Measurements from ENCODE around the gene COL4A2. TPM values are rescaled to one million over a fixed set of nuclear protein-coding genes. Genes with fewer than 3 reads are reported as not detected.

The COL4A2 gene
- total RNA-seq, 1 donor from 2014 or later: not detected

DNA sequence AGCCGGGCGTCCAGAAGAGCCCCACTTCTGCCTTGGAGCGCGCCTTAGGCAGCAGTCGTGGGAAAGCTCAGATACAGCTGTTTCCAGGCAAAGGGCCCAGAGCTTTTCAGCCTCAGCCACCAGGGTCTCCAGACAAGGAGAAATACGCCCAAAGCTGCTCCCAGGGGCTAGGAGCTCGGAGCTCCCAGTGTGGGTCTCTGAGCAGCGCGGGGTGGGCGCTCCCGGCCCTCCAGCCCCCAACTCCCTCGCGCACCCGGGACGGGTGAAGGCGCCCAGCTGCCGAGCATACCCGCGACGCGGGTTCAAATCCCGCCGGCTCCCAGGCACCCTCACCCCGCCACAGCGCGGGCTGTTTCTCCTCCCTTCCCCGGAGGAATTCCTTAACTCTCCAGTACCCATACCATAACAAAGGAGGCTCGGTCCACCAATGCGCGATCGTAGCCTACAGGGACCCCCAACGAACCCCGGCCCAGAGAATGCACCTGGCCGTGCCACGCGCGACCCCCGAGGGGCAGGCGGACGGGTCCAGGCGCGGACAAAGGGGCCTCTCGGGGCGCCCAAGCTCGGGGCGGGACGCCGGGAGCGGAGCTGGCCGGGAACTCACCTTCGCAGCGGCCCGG is 634 bp upstream of the COL4A2 start:
- no peak overlapping the region for H3K27ac Mint-ChIP-seq
- no peaks in the 10 kb centered on the region for H3K36me3 Mint-ChIP-seq (ENCODE audit: low read depth)
- ChIA-PET POLR2A (no interaction called here), CTCF (no interaction called here)
- DNase-seq: no peak
- peaks cover 3% of the 10 kb centered on the region for H3K4me1 Mint-ChIP-seq
- no peak overlapping the region for H3K4me3 Mint-ChIP-seq
- no peaks in the 10 kb centered on the region for H3K9me3 Mint-ChIP-seq
- intact Hi-C loops (cut with micrococcal nuclease): no loop called here
- peaks cover 60% of the 10 kb centered on the region for H3K27me3 Mint-ChIP-seq
- no peak for TF ChIP-seq CTCF (IDR thresholded peaks at IDR 0.05)
- ATAC-seq (ENCODE audit: low read depth): no peak

GRCh38 chr13:110307767-110308655 is 927 bp downstream of the COL4A2 start:
- no peaks in the 10 kb centered on the region for H3K36me3 Mint-ChIP-seq (ENCODE audit: low read depth)
- CTCF ChIA-PET: no interaction called here
- intact Hi-C loops (cut with micrococcal nuclease): no loop called here
- no peak for DNase-seq
- peaks cover 3% of the 10 kb centered on the region for H3K4me1 Mint-ChIP-seq
- POLR2A ChIA-PET: no interaction called here
- no peak overlapping the region for H3K4me3 Mint-ChIP-seq
- peaks cover 64% of the 10 kb centered on the region for H3K27me3 Mint-ChIP-seq
- H3K27ac Mint-ChIP-seq: no peak overlapping the region
- no peak for ATAC-seq (ENCODE audit: low read depth)
- H3K9me3 Mint-ChIP-seq: no peaks in the 10 kb centered on the region
- no peak for TF ChIP-seq CTCF (IDR thresholded peaks at IDR 0.05)

DNA sequence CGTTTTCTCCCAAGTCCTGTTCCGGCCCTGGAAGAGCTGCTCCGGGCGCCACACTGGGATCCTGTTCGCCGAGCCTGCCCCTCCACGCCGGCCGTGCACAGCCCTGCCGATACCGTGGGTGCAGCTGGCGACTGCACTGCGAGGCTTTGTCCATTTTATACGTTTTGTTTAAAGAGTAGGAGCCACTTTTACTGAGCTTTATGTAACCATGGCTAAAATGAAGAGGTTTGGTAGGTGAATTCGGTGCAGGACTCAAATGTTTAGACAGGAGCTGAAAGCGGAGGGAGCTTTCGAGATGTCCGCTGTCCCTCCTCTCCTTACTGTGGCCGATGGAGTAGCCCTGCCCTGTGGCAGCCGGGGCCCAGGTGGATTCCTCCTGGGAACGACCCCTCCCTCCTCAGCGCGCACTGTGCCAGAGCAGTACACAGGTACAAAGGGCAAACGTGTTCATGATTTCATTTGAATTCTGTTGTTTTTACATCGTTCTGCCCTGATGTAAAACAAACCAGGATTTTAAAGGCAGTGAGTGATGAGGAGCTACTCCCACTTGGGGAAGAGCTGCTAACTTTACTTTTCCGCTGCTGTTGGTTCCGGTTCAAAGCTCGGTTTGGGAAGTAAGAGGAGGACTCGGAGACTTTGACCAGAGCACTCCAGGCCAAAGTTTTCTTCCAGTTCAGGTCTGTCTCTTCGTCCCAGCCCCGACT is 1.7 kb downstream of the COL4A2 start:
- TF ChIP-seq CTCF (IDR thresholded peaks at IDR 0.05): no peak
- POLR2A ChIA-PET: no interaction called here
- Mint-ChIP-seq H3K27ac (no peak overlapping the region), H3K36me3 (ENCODE audit: low read depth) (no peaks in the 10 kb centered on the region), H3K27me3 (peaks cover 61% of the 10 kb centered on the region), H3K4me1 (peaks cover 3% of the 10 kb centered on the region), H3K9me3 (no peaks in the 10 kb centered on the region), H3K4me3 (no peak overlapping the region)
- CTCF ChIA-PET: no interaction called here
- no peak for ATAC-seq (ENCODE audit: low read depth)
- DNase-seq: no peak
- intact Hi-C loops (cut with micrococcal nuclease): no loop called here

DNA sequence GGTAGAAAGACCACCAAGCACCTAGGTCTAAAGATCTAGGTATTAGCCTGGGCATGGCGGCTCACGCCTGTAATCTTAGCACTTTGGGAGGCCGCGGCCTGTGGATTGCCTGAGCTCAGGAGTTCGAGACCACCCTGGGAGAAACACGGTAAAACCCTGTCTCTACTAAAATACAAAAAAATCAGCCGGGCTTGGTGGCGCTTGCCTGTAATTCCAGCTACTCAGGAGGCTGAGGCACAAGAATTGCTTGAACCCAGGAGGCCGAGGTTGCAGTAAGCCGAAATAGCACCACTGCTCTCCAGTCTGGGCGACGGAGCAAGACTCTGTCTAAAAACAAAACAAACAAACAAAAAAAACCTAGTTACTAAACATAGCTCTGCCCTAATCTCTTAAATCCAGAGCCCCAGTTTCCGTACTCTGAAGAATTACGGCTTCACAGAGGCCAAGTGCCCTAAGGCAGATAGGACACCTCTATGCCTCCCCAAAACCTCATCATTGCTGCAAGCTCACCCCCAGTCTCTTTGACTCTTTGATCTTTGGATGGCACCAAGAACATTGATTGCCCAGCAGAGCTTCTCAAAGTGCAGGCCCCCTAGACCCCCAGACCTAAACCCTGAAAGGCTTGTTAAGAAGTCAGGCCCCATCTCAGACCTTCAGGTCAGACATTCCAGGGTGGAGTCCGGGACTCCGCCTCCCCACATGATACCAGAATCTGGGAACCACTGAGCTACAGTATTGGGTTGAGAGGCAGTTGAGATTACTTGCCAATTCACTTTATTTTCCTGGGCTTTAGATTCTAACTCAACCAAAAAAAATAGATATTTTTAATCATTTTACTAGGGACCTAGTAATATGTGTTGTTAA is 2.8 kb downstream of the COL4A2 start:
- no peak for ATAC-seq (ENCODE audit: low read depth)
- Mint-ChIP-seq H3K4me3 (no peak overlapping the region), H3K36me3 (ENCODE audit: low read depth) (no peaks in the 10 kb centered on the region), H3K9me3 (no peaks in the 10 kb centered on the region), H3K4me1 (peaks cover 3% of the 10 kb centered on the region), H3K27me3 (peaks cover 56% of the 10 kb centered on the region), H3K27ac (no peak overlapping the region)
- TF ChIP-seq CTCF (IDR thresholded peaks at IDR 0.05): no peak
- intact Hi-C loops (cut with micrococcal nuclease): no loop called here
- ChIA-PET CTCF (no interaction called here), POLR2A (no interaction called here)
- DNase-seq: no peak
